HepG2 (cell line): ENCODE data around the gene STX10. TPM values are rescaled to one million over a fixed set of nuclear protein-coding genes. Genes with fewer than 3 reads are reported as not detected.

Source experiments
- AGO2 ChIP-seq: fragments of 200-400 bp; formaldehyde crosslinking; optimal IDR thresholded peaks from 2 replicates; pipeline ENCODE3; 2017; ENCODE audit warnings: mild to moderate bottlenecking, low read depth, low read length, moderate library complexity
- CREB1 ChIP-seq, 2 experiments: fragments of 450-650 bp in 1 of 2; IDR thresholded peaks; 2 replicates each; pipeline ENCODE4 v1.6.1; 2016 to 2017; ENCODE audit warnings: control low read depth in 1 of 2, mild to moderate bottlenecking in 1 of 2, missing compliant biosample characterization in 1 of 2, missing genetic modification characterization in 1 of 2
- NONO ChIP-seq, 2 experiments: fragments of 450-650 bp in 1 of 2; sonication (generic) in 1 of 2; formaldehyde crosslinking in 1 of 2; IDR thresholded peaks in 1 of 2; conservative IDR thresholded peaks in 1 of 2; 2 replicates each; pipeline versions ENCODE4 v1.6.1 to v1.8.0; 2017 to 2022; ENCODE audit warnings: mild to moderate bottlenecking in 1 of 2, missing genetic modification reagents in 1 of 2, moderate library complexity in 1 of 2
- PRDM10 ChIP-seq: sonication (generic); formaldehyde crosslinking; IDR thresholded peaks from 2 replicates; pipeline ENCODE4 v1.4.0; 2020; ENCODE audit warnings: low read depth, missing genetic modification reagents
- SMYD3 ChIP-seq: sonication (generic); formaldehyde crosslinking; IDR thresholded peaks from 2 replicates; pipeline ENCODE4 v1.8.1; 2023; ENCODE audit warnings: mild to moderate bottlenecking, missing genetic modification reagents
- SP1 ChIP-seq, 2 experiments: fragments of 450-650 bp in 1 of 2; sonication (generic) in 1 of 2; formaldehyde crosslinking in 1 of 2; IDR thresholded peaks; 2 replicates each; pipeline versions ENCODE4 v1.4.0 to v1.6.1; 2016 to 2020; ENCODE audit warnings: missing genetic modification reagents in 1 of 2
- ZNF317 ChIP-seq: sonication (generic); formaldehyde crosslinking; IDR thresholded peaks from 2 replicates; pipeline ENCODE4 v1.5.0; 2020; ENCODE audit warnings: mild to moderate bottlenecking, missing genetic modification reagents
- ZSCAN20 ChIP-seq: sonication (generic); formaldehyde crosslinking; IDR thresholded peaks from 2 replicates; pipeline ENCODE4 v1.4.0; 2020; ENCODE audit warnings: missing genetic modification reagents, mild to moderate bottlenecking, borderline replicate concordance
- polyA plus RNA-seq, 8 experiments: library from polyadenylated mRNA; depleted of rRNA in 3 of 8; stranded (reverse) in 7 of 8; unstranded in 1 of 8; fragments of >200 nt; fragmentation: Illumina TruSeq in 4 of 8; extraction: Trizol in 4 of 8; gene quantifications; 2 replicates each; pipeline versions ENCODE4 v1.2.1 to v1.2.3, GENCODE V29; 2011 to 2016; ENCODE audit warnings: low read depth in 4 of 8, missing spikeins in 1 of 8, mixed read lengths in 1 of 8; ENCODE audit not compliant: insufficient read depth in 1 of 8
- total RNA-seq, 5 experiments: library from RNA; depleted of rRNA; stranded (reverse); fragments of >200 nt; fragmentation: Illumina TruSeq; extraction: Trizol; gene quantifications; 2 replicates each; pipeline ENCODE4 v1.2.3, GENCODE V29; 2016; ENCODE audit warnings: low read depth in 1 of 5
- TF ChIP-seq, protein P1 (sequence below): fragments of 450-650 bp; IDR thresholded peaks from 2 replicates; pipeline ENCODE4 v1.6.1; 2017; ENCODE audit warnings: mild to moderate bottlenecking
- TF ChIP-seq, protein P2 (sequence below): sonication (generic); formaldehyde crosslinking; IDR thresholded peaks from 2 replicates; pipeline ENCODE4 v1.4.0; 2020; ENCODE audit warnings: missing genetic modification reagents
- TF ChIP-seq, protein P3 (sequence below): sonication (generic); formaldehyde crosslinking; IDR thresholded peaks from 2 replicates; pipeline ENCODE4 v1.4.0; 2020; ENCODE audit warnings: missing genetic modification reagents
- TF ChIP-seq, protein P4 (sequence below): sonication (generic); formaldehyde crosslinking; IDR thresholded peaks from 2 replicates; pipeline ENCODE4 v1.4.0; 2020; ENCODE audit warnings: missing genetic modification reagents

STX10 gene
- total and polyA plus RNA-seq, 2 of the 13 experiments (the other 11 are each of a cell fraction or from before 2014, with no cell fraction given): 47.9 to 66.4 TPM

DNA sequence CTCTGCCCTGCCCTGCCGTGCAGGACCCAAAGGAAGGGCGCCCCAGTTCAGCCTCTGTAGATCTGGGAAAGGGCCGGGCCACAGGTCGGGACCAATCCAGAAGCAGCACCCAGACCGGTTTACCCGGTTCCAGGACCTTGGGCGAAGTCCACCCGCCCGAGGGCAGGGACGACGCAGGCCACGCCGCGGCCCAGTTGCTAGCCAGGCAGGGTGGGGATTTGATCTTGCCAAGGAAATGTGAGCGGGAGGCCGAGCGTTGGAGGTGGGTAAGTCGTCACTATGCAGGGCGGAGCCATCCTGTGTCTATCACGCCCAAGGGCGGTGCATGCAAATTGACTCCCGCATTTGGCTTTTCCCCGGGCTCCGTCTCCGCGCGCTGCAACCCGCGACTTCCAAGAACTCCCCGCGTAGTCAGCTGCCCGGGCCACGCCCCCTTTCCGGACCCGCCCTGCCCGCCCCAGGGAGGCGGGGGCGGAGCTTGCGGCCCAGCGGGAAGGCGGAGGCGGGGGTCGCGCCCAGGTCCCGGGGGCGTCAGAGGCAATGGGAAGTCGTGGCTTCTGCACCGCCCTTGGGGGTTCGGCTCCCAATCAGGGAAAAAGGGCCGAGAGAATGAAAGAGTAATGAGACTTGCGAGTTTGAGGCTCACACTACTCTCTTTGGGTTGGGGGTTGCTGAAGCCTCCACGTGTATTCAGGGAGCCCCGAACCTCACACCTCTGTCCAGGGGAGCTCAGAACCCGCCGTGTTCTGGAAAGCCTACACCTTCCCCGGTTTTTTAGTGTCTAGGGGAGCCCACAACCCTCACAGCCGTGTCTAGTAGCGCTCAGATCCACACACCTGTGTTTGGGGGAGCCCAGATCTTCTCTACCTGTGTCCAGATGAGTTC lies 12.8 kb upstream of the STX10 start (continued):
- no peak for TF ChIP-seq SP1 (IDR thresholded peaks at IDR 0.05)
- peak; percentile 87 for TF ChIP-seq SP1 (CRISPR knock-in tag; IDR thresholded peaks at IDR 0.05)
- TF ChIP-seq AGO2: peak; percentile 65
- TF ChIP-seq, protein P1, sequence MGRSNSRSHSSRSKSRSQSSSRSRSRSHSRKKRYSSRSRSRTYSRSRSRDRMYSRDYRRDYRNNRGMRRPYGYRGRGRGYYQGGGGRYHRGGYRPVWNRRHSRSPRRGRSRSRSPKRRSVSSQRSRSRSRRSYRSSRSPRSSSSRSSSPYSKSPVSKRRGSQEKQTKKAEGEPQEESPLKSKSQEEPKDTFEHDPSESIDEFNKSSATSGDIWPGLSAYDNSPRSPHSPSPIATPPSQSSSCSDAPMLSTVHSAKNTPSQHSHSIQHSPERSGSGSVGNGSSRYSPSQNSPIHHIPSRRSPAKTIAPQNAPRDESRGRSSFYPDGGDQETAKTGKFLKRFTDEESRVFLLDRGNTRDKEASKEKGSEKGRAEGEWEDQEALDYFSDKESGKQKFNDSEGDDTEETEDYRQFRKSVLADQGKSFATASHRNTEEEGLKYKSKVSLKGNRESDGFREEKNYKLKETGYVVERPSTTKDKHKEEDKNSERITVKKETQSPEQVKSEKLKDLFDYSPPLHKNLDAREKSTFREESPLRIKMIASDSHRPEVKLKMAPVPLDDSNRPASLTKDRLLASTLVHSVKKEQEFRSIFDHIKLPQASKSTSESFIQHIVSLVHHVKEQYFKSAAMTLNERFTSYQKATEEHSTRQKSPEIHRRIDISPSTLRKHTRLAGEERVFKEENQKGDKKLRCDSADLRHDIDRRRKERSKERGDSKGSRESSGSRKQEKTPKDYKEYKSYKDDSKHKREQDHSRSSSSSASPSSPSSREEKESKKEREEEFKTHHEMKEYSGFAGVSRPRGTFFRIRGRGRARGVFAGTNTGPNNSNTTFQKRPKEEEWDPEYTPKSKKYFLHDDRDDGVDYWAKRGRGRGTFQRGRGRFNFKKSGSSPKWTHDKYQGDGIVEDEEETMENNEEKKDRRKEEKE: no peak
- TF ChIP-seq SMYD3 (CRISPR knock-in tag): no peak
- TF ChIP-seq, protein P2, sequence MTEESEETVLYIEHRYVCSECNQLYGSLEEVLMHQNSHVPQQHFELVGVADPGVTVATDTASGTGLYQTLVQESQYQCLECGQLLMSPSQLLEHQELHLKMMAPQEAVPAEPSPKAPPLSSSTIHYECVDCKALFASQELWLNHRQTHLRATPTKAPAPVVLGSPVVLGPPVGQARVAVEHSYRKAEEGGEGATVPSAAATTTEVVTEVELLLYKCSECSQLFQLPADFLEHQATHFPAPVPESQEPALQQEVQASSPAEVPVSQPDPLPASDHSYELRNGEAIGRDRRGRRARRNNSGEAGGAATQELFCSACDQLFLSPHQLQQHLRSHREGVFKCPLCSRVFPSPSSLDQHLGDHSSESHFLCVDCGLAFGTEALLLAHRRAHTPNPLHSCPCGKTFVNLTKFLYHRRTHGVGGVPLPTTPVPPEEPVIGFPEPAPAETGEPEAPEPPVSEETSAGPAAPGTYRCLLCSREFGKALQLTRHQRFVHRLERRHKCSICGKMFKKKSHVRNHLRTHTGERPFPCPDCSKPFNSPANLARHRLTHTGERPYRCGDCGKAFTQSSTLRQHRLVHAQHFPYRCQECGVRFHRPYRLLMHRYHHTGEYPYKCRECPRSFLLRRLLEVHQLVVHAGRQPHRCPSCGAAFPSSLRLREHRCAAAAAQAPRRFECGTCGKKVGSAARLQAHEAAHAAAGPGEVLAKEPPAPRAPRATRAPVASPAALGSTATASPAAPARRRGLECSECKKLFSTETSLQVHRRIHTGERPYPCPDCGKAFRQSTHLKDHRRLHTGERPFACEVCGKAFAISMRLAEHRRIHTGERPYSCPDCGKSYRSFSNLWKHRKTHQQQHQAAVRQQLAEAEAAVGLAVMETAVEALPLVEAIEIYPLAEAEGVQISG: peak; percentile 88
- peak; percentile 58; the same call in 1 of the 2 replicates for TF ChIP-seq PRDM10 (CRISPR knock-in tag)
- TF ChIP-seq NONO (IDR thresholded peaks at IDR 0.05): no peak
- TF ChIP-seq NONO (CRISPR knock-in tag; conservative IDR thresholded peaks at IDR 0.05): peak; percentile 62
- peak; percentile 70 for TF ChIP-seq CREB1 (IDR thresholded peaks at IDR 0.05)
- no peak; the same call in 1 of the 2 replicates for TF ChIP-seq CREB1 (CRISPR knock-in tag; IDR thresholded peaks at IDR 0.05)
- peak; percentile 78 for TF ChIP-seq ZNF317 (CRISPR knock-in tag)
- TF ChIP-seq ZSCAN20 (CRISPR knock-in tag): no peak
- TF ChIP-seq, protein P3, sequence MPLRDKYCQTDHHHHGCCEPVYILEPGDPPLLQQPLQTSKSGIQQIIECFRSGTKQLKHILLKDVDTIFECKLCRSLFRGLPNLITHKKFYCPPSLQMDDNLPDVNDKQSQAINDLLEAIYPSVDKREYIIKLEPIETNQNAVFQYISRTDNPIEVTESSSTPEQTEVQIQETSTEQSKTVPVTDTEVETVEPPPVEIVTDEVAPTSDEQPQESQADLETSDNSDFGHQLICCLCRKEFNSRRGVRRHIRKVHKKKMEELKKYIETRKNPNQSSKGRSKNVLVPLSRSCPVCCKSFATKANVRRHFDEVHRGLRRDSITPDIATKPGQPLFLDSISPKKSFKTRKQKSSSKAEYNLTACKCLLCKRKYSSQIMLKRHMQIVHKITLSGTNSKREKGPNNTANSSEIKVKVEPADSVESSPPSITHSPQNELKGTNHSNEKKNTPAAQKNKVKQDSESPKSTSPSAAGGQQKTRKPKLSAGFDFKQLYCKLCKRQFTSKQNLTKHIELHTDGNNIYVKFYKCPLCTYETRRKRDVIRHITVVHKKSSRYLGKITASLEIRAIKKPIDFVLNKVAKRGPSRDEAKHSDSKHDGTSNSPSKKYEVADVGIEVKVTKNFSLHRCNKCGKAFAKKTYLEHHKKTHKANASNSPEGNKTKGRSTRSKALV (CRISPR knock-in tag): peak; percentile 79
- TF ChIP-seq, protein P4, sequence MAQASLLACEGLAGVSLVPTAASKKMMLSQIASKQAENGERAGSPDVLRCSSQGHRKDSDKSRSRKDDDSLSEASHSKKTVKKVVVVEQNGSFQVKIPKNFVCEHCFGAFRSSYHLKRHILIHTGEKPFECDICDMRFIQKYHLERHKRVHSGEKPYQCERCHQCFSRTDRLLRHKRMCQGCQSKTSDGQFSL: no peak
